Mammary epithelial cell (primary cell): Measurements from ENCODE around the gene ALS2CL.

Source experiments
- EZH2 ChIP-seq: IDR thresholded peaks from 2 replicates; pipeline ENCODE4 v1.6.1; 2012; ENCODE audit warnings: low read length, inconsistent platforms, borderline replicate concordance
- TF ChIP-seq, protein P1 (sequence below), 2 donors: IDR thresholded peaks in 1 of 2; conservative IDR thresholded peaks in 1 of 2; 2 replicates each; pipeline ENCODE4 v1.5.1; 2011 to 2012; ENCODE audit warnings: inconsistent platforms in 2 of 2, low read length in 2 of 2, mild to moderate bottlenecking in 2 of 2, control low read depth in 1 of 2, low read depth in 1 of 2; ENCODE audit not compliant: insufficient read depth in 1 of 2; ENCODE audit errors: extremely low read depth in 1 of 2

DNA sequence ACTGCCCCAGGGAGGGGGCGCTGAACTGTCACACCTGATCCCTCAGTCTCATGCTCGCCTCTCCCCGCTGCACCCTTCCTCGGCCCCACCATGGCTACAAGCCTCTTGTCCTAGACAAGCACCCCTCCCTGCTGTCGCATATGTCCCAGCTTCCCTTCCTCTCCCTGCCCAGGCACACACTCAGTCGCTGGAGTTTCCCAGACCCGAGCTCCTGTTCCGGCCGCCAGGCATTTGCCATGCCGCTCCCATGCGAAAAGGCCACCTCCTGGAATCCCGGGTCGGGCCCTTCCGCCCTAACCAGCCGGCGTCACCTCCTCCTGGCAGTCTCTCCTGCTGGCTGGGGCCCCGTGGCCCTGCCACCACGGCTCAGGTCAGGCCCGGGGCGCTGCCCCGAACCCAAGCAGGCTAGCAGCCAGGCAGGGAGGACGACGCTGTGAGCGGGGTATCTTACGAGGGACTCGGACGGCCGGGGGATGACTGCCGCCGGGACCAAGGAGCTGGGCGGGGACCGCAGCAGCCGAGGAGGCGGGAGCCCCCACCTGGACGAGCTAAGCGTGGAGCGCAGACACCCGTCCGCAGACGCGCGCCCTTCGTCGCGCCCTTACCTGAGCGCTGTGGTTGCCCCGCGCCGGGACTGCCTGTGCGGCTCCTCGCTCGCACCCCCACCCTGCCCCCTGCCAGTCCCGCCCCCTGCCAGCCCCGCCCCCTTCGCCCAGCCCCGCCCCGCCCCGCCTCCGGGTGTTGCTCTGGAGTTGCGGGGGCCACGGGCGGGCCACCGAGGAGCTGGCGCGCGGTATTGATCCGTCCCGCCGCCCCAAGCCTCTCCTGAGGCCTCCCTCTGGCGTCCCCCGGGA is at the start of gene ALS2CL:
- TF ChIP-seq, protein P1, sequence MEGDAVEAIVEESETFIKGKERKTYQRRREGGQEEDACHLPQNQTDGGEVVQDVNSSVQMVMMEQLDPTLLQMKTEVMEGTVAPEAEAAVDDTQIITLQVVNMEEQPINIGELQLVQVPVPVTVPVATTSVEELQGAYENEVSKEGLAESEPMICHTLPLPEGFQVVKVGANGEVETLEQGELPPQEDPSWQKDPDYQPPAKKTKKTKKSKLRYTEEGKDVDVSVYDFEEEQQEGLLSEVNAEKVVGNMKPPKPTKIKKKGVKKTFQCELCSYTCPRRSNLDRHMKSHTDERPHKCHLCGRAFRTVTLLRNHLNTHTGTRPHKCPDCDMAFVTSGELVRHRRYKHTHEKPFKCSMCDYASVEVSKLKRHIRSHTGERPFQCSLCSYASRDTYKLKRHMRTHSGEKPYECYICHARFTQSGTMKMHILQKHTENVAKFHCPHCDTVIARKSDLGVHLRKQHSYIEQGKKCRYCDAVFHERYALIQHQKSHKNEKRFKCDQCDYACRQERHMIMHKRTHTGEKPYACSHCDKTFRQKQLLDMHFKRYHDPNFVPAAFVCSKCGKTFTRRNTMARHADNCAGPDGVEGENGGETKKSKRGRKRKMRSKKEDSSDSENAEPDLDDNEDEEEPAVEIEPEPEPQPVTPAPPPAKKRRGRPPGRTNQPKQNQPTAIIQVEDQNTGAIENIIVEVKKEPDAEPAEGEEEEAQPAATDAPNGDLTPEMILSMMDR (conservative IDR thresholded peaks at IDR 0.05 in 1 of 2, IDR thresholded peaks at IDR 0.05 in 1 of 2; ENCODE audit: extremely low read depth in 1 of 2, insufficient read depth in 1 of 2, low read depth in 1 of 2, low read length in 2 of 2) = peak in 1 of 2 donors; percentile 14
- no peak for TF ChIP-seq EZH2
